GM18951 (cell line): ENCODE results near the gene HS3ST6.
"Not testable (repeated sequence)": the region's sequence is repeated elsewhere in the genome, so short reads cannot be mapped to it uniquely, and the experiment has no call there.

Source experiments
- POLR2A ChIP-seq: IDR thresholded peaks from 4 replicates; pipeline ENCODE4 v1.6.1; 2011; ENCODE audit warnings: mild to moderate bottlenecking; ENCODE audit not compliant: insufficient read length, insufficient read depth; ENCODE audit errors: extremely low read depth
- in situ Hi-C: fragments of 300-500 bp; cut with MboI; formaldehyde crosslinking; loops from one replicate; pipeline ENCODE4 v1.12.0; 2022; ENCODE audit warnings: low sequenced_read_pairs, mixed read lengths, inconsistent platforms; ENCODE audit not compliant: unreplicated experiment

The HS3ST6 gene

DNA sequence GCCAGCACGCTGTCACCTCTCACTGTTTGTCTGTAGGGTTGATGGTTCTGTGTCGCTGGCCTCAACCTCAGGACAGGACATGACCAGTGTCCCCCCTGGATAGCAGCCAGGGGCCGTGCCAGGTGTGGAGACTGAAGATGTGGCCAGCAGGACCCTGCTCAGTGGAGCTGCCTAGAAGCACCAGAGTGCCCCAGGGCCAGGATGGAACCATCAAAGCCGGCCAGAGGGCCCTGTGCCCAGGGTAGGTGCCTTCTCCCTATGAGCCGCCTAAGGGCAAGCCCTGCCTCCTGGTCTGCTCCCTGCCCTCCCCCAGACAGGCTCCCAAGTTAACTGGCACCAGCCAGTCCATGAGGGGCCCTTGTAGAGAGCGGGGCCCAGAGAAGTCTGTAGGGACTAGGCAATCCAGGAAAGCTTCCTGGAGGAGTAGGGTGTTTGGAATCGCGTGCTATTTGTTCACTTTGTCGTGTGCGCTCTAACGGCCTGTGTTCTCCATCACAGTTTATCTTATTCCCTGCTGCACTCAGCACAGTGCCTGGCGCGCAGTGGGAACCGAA, 40.6 kb upstream of the HS3ST6 start:
- no peak for TF ChIP-seq POLR2A
- in situ Hi-C loops, result no loop called here

DNA sequence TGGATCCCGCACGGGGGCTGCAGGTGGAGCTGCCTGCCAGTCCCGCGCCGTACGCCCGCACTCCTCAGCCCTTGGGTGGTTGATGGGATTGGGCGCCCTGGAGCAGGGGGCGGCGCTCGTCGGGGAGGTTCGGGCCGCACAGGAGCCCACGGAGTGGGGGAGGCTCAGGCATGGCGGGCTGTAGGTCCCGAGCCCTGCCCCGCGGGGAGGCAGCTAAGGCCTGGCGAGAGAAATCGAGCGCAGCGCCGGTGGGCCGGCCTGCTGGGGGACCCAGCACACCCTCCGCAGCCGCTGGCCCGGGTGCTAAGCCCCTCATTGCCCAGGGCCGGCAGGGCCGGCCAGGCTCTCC, 39.9 kb upstream of the HS3ST6 start:
- in situ Hi-C loops, result not testable (repeated sequence)

GRCh38 chr16:1957434-1958142, 39.4 kb upstream of the HS3ST6 start:
- in situ Hi-C loops, result not testable (repeated sequence)

- in situ Hi-C loops, result no loop called here
- no peak for TF ChIP-seq POLR2A
Observed at GRCh38 chr16:1953734-1954133, 35.5 kb upstream of the HS3ST6 start.

DNA sequence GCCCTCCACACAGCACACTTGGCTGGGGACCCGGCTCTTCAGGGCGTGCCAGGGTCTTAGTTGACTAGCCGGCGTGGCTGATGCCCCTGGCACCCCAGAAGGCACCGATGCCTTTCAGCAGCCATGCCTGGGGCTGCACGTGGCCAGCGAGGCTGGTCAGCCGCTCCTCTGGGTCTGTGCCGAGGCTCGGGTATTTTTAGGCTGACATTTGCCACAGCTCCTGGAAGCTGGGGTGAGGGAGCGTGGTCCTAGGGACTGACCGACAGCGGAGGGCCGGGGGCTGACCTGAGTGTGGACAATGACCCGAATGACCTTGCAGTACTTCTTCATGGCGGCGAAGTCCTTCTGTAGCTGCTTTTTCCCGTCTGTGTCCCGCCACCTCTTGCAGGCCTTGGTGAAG, 32.3 kb upstream of the HS3ST6 start:
- in situ Hi-C loops, result no loop called here

GRCh38 chr16:1950047-1950446, 31.8 kb upstream of the HS3ST6 start:
- in situ Hi-C loops, result no loop called here
- TF ChIP-seq POLR2A, result no peak

More for the DNA sequence above, 32.3 kb upstream of the HS3ST6 start:
- TF ChIP-seq POLR2A, result no peak

- no peak for TF ChIP-seq POLR2A
- in situ Hi-C loops, result no loop called here
Observed at GRCh38 chr16:1949507-1949906, 31.3 kb upstream of the HS3ST6 start.

DNA sequence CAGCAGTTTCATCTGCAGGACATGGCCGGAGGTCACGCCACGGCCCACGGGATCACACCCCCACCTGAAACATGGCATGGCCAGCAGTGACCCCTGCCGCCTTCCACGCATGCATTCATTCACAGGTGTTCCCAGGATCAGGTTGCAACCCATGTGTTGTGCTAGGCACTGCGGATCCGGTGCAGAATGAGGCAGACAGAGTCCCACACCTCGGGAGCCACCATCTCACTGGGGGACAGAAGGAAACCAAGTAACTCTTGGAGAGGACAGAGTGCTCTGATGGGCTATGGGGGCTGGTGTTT, 29.1 kb upstream of the HS3ST6 start:
- no peak for TF ChIP-seq POLR2A
- in situ Hi-C loops, result no loop called here

DNA sequence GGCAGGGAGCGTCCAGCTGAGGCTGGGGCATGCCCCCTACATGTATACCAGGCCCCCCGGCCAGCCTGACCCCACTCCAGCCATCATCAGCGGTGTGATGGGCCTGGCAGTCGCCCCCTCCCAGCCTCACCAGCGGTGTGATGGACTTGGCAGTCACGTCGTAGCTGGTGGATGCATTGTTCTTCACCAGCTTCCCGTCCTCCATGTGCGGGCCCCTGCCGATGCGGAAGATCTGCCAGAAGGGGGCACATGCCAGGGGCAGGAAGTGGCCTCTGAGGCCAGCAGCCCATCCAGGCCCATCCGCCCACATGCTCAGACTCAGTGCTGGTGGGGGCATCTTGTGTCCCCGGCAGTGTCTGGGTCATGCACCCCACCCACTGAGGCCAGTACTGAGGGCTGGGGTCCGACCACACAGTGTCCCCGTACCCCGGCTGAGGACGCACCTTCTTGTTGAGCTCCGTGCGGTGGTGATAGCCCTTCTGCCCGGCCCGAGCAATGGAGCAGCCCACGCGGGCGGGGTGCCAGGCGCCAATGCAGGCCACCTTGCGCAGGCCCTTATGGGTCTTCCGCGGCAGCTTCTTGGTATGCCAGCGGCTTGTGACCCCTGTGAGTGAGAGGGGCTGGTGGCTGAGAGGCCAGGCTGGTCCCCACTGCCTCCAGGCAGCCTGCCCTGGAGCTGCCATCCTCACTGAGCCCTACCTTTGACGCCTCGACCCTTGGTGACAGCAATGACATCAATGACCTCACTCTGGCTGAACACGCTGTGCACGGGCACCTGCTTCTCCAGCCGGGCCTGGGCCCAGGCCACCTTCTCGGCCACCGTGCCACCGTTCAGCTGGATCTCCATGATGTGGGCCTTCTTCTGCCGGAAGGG, 28.5 kb upstream of the HS3ST6 start:
- in situ Hi-C loops, result no loop called here
- TF ChIP-seq POLR2A, result no peak

GRCh38 chr16:1945559-1946391, 27.6 kb upstream of the HS3ST6 start:
- in situ Hi-C loops, result no loop called here
- no peak for TF ChIP-seq POLR2A

DNA sequence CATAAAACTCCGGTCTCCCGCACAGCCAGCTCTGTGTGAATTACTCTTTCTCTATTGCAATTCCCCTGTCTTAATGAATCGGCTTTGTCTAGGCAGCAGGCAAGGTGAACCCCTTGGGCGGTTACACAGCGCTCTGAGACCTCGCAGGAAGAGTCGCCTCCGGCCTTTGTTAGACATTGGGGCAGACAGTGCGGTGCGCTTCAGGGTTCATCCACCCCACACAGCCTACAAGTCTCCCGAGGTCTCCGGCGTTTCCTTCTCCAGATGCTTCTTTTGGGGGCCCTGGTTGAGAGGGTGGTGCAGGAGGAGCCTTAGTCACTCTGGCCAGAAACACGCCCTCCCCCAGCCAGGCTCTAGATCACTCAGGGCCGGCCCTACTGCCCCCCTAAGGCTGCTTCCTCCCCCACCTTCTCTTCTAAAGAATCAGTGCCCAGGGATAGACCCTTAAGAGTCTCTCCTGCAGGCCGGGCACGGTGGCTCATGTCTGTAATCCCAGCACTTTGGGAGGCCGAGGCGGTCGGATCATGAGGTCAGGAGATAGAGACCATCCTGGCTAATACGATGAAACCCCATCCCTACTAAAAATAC, 26.5 kb upstream of the HS3ST6 start:
- in situ Hi-C loops, result no loop called here
- TF ChIP-seq POLR2A, result no peak

DNA sequence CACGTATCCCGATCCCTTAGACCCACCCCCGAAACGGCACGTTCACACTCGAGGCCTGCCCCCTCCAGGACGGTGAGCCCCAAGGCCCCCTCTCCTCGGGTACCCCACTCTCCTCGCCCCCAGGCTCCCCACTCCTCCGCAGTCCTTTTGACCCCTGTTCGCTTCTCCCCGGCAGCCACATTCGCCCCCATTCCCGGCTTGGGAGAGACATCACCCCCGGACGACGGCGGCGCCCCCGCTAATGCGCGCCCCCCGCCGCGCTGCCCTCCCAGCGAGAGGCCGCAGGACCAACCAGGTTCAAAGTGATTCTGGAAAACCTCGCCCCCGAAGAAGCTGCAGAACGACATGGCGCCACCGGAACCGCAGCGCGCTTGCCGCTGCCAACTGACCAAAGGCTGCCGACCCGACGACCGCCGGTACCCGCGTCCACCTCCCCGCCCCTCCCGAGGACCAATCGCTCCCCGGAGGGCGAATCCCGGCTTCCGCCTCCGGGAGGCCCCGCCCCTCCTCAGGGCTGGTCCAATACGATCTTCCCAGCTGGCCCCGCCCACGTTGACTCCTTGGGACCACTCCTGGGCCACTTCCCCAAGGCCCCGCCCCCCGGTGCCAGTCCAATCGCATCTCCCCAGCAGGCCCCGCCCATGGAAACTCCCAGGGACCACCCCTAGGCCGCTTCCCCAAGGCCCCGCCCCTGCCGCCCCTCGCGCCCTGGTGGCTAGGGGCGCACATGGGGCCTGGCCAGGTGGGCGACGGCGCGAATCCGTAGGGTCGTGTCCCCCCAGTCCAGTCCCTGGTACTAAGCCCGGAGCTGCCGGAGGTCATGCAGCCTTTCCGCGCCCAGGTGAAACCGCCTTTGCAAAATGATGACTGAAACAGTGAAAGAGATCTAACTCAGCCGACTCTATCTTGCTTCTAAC, 24.9 kb upstream of the HS3ST6 start, which contains the start of gene MSRB1:
TSS of gene MSRB1 (minus strand) at position 390 of the 917 bp plus-strand sequence. CDS start at position 347, 43 bp downstream.
- in situ Hi-C loops, result no loop called here

More for the DNA sequence above, 24.9 kb upstream of the HS3ST6 start, which contains the start of gene MSRB1:
- peak; percentile 85 for TF ChIP-seq POLR2A
